DMS 273 (cell line): ENCODE measurements around the gene PPP1R14B.

Experiments
- DNase-seq: peaks from one replicate; lab custom pipeline; 2025; ENCODE audit not compliant: unreplicated experiment; lab: John Stamatoyannopoulos, UW

The PPP1R14B gene

DNA sequence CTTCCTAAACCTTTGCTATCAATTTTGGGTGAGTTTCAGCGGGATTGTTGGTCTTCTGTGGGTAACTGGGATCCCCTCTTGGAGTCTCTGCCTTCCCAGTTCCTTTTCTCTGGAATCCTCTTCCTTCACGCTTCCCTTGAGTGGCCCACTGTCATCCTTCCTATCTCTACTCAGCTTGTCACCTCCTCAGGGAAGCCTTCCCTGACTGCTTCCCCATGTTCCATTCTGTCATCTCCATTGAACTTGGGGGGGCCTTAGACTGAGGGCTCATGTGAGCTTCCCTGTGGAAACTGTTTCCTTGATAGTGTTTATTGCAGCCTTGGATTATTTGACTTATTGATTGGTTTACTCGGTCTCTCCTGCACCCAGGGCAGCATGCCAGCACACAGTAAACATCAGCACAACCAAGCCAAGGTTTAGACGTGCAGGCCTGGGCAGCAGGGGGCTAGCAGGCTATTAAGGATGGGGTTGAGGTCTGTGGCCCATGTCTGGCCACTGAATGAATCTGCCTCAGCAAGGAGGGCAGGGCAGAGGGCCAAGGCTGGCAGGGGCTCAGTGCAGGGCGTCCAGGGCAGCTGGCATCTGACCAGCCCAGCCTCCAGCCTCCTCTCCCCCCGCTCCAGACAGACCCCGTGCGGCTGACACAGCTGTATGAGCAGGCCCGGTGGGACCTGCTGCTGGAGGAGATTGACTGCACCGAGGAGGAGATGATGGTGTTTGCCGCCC, 28.0 kb downstream of the PPP1R14B start:
- DNase-seq: no peak

DNA sequence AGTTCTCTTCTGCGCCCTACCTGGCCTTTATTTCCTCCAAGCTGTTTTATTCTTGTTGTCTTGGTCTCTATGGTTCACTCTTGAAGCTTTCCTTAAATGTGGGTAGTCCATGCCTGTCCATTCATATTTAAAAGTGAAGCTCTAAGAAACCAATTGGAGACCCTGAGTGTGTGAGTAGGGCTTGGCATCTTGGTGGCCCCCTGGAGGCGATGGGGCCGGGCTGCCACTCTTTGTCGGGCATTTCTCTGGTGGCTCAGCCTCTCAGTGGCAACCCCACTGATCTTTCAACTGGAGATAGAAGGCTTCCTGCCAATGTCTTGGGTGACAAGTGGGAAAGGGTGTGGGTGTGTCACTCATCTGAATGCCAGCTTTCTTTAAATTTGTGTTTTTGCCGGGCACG, 29.9 kb downstream of the PPP1R14B start:
- DNase-seq: no peak

DNA sequence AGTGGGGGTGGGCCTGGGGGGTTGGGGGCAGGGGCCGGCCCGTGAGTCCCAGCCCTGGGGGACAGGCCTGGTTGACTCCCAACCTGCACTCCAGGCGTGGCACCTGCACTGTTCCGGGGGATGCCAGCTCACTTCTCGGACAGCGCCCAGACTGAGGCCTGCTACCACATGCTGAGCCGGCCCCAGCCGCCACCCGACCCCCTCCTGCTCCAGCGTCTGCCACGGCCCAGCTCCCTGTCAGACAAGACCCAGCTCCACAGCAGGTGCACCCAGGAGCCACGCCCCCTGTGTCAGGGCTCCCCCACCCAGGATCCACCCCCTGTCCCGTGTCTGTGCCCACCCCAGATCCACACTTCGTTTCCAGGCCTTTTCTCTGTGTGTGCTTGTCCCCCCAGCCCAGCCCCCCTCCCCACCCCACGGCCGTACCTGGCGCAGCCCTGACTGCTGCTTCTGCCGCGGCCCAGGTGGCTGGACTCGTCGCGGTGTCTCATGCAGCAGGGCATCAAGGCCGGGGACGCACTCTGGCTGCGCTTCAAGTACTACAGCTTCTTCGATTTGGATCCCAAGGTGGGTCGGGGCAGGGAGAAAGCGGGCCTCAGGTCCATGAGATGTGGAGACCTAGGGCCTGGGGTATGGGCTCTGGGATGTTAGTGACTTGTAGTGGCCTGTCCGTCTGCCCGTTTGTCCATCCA, 35.4 kb downstream of the PPP1R14B start:
- DNase-seq: no peak

DNA sequence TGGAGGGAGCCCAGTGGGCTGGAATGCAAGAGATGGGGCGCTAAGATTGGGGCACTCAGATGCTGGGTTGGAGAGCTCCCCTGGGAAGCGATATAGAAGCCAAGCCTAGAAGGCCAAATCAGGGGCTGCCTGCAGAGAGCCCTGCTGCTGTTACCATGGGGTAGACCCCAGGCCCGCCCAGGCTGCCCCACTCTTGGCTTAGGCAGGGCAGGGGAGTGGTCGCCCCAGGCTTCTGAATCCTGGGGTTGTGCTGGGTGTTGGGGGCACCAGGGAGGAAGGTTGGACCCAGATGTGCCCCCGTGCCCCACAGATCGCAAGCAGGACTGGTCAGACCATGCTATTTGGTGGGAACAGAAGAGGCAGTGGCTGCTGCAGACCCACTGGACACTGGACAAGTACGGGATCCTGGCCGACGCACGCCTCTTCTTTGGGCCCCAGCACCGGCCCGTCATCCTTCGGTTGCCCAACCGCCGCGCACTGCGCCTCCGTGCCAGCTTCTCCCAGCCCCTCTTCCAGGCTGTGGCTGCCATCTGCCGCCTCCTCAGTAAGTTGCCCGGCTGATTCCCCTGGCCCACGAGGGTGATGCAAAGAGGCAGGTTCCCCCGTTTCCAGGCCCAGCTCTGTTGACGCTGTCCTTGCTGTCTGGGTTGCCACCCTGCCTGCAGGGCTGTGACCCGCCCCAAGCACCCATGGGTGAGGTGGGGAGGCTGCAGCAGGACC, 36.3 kb downstream of the PPP1R14B start:
- DNase-seq: peak; percentile 86

DNA sequence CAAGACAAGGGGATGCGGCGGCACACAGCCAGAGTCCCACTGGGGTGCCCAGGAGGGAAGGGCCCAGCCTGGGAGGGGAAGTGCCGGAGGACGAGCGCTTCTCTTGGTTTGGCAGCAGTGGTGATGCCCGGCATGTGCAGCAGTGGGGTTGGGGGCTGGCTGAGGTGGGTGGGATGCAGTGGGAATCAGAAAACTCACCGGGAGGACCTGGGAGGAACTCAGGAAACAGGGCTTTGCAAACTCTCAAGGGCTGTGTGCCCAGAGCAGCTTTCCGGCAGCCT, 37.2 kb downstream of the PPP1R14B start:
- no peak for DNase-seq

DNA sequence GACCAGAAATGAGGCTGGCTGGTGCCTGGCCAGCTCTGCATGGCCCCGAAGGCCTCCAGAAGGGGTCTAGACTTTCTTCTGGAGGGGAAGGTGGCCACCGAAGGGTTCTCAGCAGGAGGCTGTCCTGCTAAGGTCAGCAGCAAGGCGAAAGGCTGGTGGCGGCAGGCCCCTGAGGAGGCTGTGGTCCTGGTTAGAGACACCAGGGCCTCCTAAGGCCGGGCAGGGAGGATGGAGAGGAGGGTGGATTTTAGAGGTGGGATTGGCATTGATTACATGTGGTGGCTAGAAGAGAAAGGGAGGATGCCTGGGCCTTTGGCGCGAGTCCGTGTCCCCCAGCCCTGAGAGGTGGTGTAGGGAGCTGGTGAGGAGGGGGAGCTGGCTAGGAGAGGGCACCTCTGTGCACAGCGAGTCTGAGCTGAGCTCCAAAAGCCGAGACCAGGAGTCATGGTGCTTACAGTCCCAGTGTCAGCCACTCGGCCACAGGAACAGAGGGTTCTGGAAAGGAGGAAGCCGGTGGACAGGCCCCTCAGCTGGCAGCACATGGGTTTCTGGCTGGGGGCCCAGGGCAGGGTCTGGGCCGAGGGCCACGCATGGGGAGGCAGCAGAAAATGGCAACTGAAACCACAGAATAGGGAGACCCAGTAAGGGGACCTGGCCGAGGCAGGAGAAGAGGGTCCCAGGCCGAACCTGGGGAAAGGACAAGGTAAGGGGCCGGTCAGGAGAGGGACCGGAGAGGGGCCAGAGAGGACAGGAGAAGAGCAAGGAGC, 37.8 kb downstream of the PPP1R14B start:
- DNase-seq: no peak

DNA sequence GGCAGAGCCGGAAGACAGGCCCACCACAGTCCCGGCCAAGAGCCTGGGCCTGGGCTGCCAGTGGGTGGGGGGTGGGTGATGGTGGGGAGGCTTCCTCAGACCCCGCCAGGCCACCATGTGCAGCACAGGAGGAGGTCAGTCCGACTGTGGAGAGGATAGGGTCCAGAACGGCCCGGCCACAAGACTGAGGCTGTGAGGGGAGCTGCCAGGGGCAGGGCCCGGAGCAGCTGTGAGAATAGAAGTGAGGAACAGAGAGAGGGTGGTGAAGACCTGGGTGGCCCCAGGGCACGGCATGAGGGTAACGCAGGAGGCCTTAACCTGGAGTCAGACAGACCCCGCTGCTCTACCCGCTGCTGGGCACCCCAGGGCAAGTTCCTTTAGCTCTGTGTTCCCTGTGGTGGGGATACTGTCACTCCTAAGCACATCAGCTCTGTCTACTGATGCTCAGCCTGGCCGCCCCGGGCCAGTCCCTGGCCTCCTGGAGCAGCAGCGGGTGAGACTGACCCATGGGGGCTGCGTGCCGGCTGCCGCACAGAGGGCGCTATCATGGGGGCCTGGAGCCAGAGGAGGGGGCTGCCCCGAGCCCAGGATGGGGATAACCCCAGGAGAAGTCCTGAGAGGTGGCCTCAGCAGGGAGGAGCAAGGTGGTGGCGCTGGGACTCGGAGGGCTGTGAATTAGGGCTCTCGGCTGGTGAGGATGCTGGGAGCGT, 38.5 kb downstream of the PPP1R14B start:
- DNase-seq: no peak

DNA sequence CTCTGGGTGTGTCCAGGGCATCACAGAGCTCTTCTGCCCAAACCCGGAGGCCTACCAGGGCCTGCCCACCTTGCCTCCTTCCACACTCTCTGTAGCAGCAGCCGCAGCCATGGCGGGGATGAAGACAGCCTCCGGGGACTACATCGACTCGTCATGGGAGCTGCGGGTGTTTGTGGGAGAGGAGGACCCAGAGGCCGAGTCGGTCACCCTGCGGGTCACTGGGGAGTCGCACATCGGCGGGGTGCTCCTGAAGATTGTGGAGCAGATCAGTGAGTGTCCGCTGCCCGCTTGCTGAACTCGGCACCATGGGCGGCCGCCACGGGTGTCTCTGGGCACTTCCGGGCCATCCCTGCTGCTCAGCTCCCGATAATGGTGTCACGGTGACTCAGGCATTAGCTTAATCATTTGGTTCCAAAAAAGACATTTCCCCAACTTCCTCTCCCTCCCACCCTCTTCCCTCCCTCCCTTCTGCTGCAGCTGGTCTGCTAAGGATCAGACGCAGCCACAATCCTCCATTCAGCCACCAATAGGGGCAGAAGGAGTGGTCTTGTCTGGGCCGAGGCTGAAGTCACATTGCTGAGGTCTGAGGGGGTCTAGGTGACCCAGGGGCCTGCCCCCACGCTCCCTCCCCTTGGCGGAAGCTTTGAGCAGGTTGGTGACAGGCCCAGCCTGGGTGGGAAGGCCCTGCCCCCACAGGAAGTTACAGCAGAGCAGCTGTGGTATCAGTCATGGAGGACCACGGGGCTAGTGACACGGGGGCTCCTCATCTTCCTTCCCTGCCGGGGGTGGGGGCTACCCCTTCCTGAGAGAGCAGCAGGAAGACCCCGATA, 39.3 kb downstream of the PPP1R14B start:
- DNase-seq: no peak

DNA sequence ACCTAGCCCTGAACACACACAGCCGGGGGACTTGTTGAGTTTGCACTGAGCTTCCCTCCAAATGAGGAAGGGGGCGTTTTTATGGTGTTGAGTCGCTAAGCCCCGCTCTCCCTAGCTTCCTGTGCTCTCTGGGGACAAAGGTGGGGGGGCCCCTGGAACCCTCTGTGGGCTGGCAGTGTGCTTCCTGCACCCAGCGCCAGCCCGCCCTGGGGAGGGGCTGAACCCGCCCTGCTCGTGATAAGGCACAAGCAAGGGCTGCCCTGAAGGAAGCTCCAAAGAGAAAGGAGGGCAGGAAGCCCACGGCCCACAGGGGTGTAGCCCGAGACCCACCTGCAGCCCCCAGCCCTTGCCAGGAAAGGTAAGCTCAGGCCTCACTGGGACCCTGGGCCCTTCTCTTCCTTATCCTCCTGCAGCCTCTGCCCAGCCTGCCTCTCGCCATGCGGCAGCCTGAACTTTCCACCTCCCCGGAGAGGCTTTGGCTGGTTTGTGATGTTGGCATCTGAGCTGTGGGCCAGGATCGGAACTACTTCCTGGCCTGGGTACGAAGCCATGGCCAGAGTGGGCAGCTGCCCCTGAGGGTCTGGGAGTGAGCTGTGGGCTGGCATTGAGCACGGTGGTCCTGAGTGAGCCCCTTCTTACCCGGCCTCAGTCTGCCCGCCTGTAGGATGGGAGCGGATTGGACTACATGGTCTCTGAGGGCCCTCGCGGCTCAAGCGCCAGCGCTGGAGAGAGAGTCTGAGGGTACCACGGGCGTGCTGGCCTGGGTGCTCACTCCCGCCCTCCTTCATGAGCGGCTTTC, 40.1 kb downstream of the PPP1R14B start, which contains the start of gene FERMT3:
Gene FERMT3 (plus strand): TSS at position 265 of the 799 bp plus-strand sequence. CDS start 644 bp downstream, outside the sequence.
- DNase-seq: no peak

DNA sequence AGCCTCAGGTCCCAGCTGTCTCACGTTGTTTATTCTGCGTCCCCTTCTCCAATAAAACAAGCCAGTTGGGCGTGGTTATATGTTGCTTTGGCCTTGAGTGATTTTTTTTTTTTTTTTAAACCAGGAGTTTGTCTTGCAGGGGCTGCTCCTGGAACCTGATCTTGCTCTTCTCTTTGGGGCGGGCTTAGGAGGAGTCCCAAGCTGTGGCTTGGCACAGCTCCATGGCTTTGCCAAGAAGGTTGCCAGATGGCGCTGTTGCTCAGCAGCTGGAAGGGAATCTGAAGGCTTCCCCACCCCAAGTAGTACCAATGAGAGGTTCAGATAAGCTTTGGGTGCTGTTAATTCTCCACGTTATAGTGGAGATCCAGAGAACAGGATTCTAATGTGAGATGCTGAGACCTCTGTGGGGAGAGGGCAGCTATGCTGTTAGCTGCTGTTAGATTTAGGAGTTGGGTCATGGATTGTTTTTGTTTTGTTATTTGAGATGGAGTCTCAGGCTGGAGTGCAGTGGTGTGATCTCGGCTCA, 42.2 kb downstream of the PPP1R14B start:
- peak; percentile 98 for DNase-seq

DNA sequence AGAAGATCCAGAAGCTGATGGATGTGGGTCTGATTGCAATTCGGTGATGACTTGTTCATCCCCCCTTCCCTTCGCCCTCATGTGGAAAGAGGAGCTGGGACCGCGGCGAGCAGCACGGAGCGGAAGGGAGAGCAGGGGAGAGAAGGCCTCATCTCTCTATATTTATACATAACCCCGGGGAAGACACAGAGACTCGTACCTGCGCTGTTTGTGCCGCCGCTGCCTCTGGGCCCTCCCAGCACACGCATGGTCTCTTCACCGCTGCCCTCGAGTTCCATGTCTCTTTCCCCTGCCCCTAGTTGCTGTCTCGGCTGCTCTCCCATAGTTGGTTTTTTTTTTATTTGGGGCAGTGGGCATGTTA, 42.7 kb downstream of the PPP1R14B start:
- no peak for DNase-seq

DNA sequence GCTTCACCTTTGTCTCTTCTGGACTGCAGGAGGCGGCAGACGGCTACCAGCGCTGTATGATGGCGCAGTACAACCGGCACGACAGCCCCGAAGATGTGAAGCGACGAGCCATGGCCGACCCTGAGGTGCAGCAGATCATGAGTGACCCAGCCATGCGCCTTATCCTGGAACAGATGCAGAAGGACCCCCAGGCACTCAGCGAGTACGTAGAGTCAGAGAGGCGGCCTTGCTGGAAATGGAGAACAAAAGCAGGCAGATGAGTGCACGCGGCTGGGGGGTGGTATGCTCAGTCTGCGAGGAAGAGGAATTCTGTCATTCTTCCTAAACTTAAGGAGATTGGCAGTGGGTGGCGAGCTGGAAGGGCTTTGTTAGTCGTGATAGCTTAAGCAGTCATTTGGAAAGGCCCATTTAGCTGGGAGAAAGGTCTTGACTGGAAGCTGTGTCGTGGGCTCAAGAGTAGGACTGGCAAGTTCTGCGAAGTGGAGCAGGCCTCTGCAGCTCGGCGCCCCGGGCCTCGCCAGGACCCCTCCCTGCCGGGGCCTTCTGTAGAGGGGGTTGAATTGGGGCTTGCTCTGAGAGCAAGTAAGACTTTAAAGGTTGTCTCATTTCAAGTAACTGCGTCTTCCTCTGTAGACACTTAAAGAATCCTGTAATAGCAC, 43.2 kb downstream of the PPP1R14B start:
- DNase-seq: no peak

DNA sequence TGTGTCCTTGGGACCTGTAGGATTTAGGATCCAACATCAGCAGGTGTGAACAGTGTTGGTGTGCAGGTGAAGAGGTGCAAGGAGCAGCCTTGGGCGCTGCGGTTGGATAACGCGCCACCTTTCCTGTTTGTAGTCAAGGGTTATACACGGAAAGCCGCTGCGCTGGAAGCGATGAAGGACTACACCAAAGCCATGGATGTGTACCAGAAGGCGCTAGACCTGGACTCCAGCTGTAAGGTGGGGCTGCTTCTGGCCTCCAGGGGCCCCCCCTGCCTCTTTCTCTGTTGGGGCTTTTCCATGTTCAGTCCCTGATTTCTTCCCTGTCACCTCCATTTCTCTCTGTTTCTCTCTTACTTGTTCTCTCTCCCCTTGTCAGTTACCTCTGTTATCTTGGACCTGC, 43.8 kb downstream of the PPP1R14B start:
- DNase-seq: no peak

DNA sequence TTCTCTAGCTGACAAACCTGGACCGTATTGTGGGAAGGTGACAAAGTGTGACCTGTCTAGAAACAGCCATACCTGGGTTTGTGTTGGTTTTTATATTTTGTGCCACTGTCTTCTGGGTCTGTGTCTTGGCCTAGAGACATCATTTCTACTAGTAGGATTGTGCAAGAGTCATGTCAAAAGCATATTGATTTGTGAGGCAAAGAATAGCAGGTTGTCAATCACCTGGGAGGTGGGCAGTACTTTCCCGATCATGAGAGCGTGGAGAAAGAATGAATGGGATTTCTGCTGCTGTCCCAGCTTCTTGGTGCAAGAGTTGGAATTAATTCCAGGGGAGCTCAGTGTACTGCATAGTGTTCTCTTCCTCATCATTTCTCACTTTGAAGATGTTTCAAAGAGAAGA, 45.2 kb downstream of the PPP1R14B start:
- no peak for DNase-seq

DNA sequence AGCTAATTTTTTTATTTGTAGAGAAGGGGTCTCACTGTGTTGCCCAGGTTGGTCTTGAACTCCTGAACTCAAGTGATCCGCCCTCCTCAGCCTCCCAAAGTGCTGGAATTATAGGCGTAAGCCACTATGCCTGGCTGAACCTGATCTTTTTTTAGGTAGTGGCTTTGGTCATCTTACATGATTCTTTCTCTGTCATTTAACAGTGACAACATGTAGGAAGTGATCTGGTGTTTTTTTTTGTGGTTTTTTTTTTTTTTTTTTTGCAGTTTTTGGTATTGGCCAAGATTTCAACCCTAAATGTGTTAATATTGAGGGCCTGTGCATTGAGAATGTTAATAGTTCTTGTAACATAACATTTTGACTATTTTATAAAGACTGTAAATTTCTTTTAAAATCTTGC, 48.2 kb downstream of the PPP1R14B start:
- no peak for DNase-seq

DNA sequence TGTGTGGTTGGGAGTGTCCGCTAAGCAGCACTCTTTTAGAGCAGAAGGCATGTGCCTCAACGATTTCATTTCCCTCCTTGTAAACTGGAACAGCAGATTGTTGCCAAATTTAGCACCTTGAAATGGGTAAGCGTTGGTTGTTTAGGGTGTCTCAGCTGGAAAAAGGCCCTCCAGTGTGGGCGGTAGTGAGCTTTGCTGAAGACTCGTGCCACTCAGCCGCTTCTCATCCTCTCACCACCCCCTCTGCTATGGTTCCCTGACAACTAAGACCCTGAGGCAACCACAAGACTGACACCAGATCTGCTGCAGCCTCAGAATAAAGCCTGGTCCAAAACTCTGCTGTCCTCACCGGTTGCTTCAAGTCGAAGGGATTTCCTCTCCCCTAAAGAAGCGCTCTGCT, 50.1 kb downstream of the PPP1R14B start:
- no peak for DNase-seq
